Stimulated activated CD4-positive, alpha-beta T cell treated with anti-CD3 and anti-CD28 coated beads, Interleukin-1b, Interleukin-23, amount 100 ng/mL, for 4 hours (primary cell): ENCODE data around the gene AZU1.
"Not testable (repeated sequence)": the region's sequence is repeated elsewhere in the genome, so short reads cannot be mapped to it uniquely, and the experiment has no call there.

Experiments used
- DNase-seq, 2 donors: peaks; one replicate each; pipeline ENCODE4 v3.0.0-alpha.2; 2020; ENCODE audit warnings: low read depth in 2 of 2

The AZU1 gene

GRCh38 chr19:810883-811489 lies 16.7 kb upstream of the AZU1 start:
- DNase-seq = no peak

- no peak for DNase-seq
These were observed 16.1 kb upstream of the AZU1 start for GRCh38 chr19:811506-812048.

- DNase-seq = no peak
These were observed 15.4 kb upstream of the AZU1 start for GRCh38 chr19:812049-812746.

- DNase-seq = no peak
These were observed 14.9 kb upstream of the AZU1 start for GRCh38 chr19:812747-813218.

GRCh38 chr19:813219-814151 lies 14.2 kb upstream of the AZU1 start:
- no peak for DNase-seq

- no peak for DNase-seq
These were observed 13.2 kb upstream of the AZU1 start for GRCh38 chr19:814152-815078.

- no peak for DNase-seq
These were observed 12.4 kb upstream of the AZU1 start for GRCh38 chr19:815079-815774.

GRCh38 chr19:815775-816499 lies 11.7 kb upstream of the AZU1 start:
- no peak for DNase-seq

- no peak for DNase-seq
These were observed 11.2 kb upstream of the AZU1 start for GRCh38 chr19:816500-816857.

- DNase-seq = not testable (repeated sequence)
These were observed 7.4 kb upstream of the AZU1 start for GRCh38 chr19:820212-820611.

- DNase-seq = no peak
These were observed 6.3 kb upstream of the AZU1 start for GRCh38 chr19:821231-821824.

GRCh38 chr19:821825-822503 lies 5.7 kb upstream of the AZU1 start, which contains the start of gene PLPPR3:
TSS of gene PLPPR3 (minus strand) at chr19:821955. CDS start at chr19:821559, 396 bp downstream.
- no peak for DNase-seq

GRCh38 chr19:823565-824121 lies 4.0 kb upstream of the AZU1 start:
- DNase-seq = no peak

- DNase-seq = no peak
These were observed 2.8 kb upstream of the AZU1 start for GRCh38 chr19:824885-825284.

GRCh38 chr19:825897-826644 lies 1.6 kb upstream of the AZU1 start:
- DNase-seq = no peak

GRCh38 chr19:827314-827709 lies 325 bp upstream of the AZU1 start:
- no peak for DNase-seq

GRCh38 chr19:829129-829758 lies 1.6 kb downstream of the AZU1 start:
- DNase-seq = no peak
